ENCODE measurements around the gene RBM4. TPM values are rescaled to one million over a fixed set of nuclear protein-coding genes. Genes with fewer than 3 reads are reported as not detected.

RBM4 gene
- total and polyA plus RNA-seq, 2 of the 4 experiments (the other 2 are of a cell fraction), result 165 to 198 TPM

Small RNA genes lying within 50 kb of the gene (microRNA-seq; reads per million reads assigned to microRNA genes)
- gene RNU4-39P (ENCODE audit: insufficient read depth, insufficient read length), result not detected

Small RNA genes lying within 50 kb of the gene (small RNA-seq; reads per million reads assigned to genes)
- gene RNU4-39P, result 0 to 0.60 (median 0) reads per million in 5 experiments

Other genes with a start within 250 kb of the RBM4 start
- under 0.01 TPM in 1 of 2 replicates, not detected in the other for gene NPAS4, start 217.7 kb upstream of the RBM4 start, total RNA-seq (2012; rRNA removed)
- gene NPAS4, start 217.7 kb upstream of the RBM4 start, polyA plus RNA-seq (2012; rRNA removed), result 0.77 and 0.89 TPM in 2 replicates
- gene MRPL11, start 199.9 kb upstream of the RBM4 start, total RNA-seq (2012; rRNA removed), result 39.2 and 45.5 TPM in 2 replicates
- gene MRPL11, start 199.9 kb upstream of the RBM4 start, polyA plus RNA-seq (2012; rRNA removed), result 45.6 and 46.6 TPM in 2 replicates
- 3.9 and 5.0 TPM in 2 replicates for gene PELI3, start 171.8 kb upstream of the RBM4 start, total RNA-seq (2012; rRNA removed)
- 6.3 and 6.5 TPM in 2 replicates for gene PELI3, start 171.8 kb upstream of the RBM4 start, polyA plus RNA-seq (2012; rRNA removed)
- gene DPP3, start 158.3 kb upstream of the RBM4 start, total RNA-seq (2012; rRNA removed), result 51.8 and 52.8 TPM in 2 replicates
- 66.3 and 90.3 TPM in 2 replicates for gene DPP3, start 158.3 kb upstream of the RBM4 start, polyA plus RNA-seq (2012; rRNA removed)
- 13.9 and 16.5 TPM in 2 replicates for gene BBS1, start 128.1 kb upstream of the RBM4 start, total RNA-seq (2012; rRNA removed)
- gene BBS1, start 128.1 kb upstream of the RBM4 start, polyA plus RNA-seq (2012; rRNA removed), result 17.3 and 20.6 TPM in 2 replicates
- gene ZDHHC24, start 92.7 kb upstream of the RBM4 start, total RNA-seq (2012; rRNA removed), result 3.2 and 3.6 TPM in 2 replicates
- gene ZDHHC24, start 92.7 kb upstream of the RBM4 start, polyA plus RNA-seq (2012; rRNA removed), result 10.9 and 18.1 TPM in 2 replicates
- gene ACTN3, start 91.8 kb upstream of the RBM4 start, total RNA-seq (2012; rRNA removed), result under 0.01 TPM in 2 replicates
- 0.05 and 0.06 TPM in 2 replicates for gene ACTN3, start 91.8 kb upstream of the RBM4 start, polyA plus RNA-seq (2012; rRNA removed)
- gene CTSF, start 70.1 kb upstream of the RBM4 start, total RNA-seq (2012; rRNA removed), result 3.6 and 4.1 TPM in 2 replicates
- gene CTSF, start 70.1 kb upstream of the RBM4 start, polyA plus RNA-seq (2012; rRNA removed), result 15.2 and 16.0 TPM in 2 replicates
- gene CCDC87, start 45.6 kb upstream of the RBM4 start, total RNA-seq (2012; rRNA removed), result under 0.01 and 0.18 TPM in 2 replicates
- gene CCDC87, start 45.6 kb upstream of the RBM4 start, polyA plus RNA-seq (2012; rRNA removed), result 0.14 and 0.19 TPM in 2 replicates
- 20.1 and 21.4 TPM in 2 replicates for gene CCS, start 45.5 kb upstream of the RBM4 start, total RNA-seq (2012; rRNA removed)
- 53.0 and 54.6 TPM in 2 replicates for gene CCS, start 45.5 kb upstream of the RBM4 start, polyA plus RNA-seq (2012; rRNA removed)
- 9.3 and 12.2 TPM in 2 replicates for gene RBM14, start 22.1 kb upstream of the RBM4 start, total RNA-seq (2012; rRNA removed)
- gene RBM14, start 22.1 kb upstream of the RBM4 start, polyA plus RNA-seq (2012; rRNA removed), result 31.1 and 34.8 TPM in 2 replicates
- 23.1 and 25.6 TPM in 2 replicates for gene RBM4B, start 39.2 kb downstream of the RBM4 start, total RNA-seq (2012; rRNA removed)
- gene RBM4B, start 39.2 kb downstream of the RBM4 start, polyA plus RNA-seq (2012; rRNA removed), result 21.1 and 26.7 TPM in 2 replicates
- gene SPTBN2, start 90.5 kb downstream of the RBM4 start, total RNA-seq (2012; rRNA removed), result 0.18 and 0.56 TPM in 2 replicates
- gene SPTBN2, start 90.5 kb downstream of the RBM4 start, polyA plus RNA-seq (2012; rRNA removed), result 0.41 and 0.57 TPM in 2 replicates
- 5.6 and 6.6 TPM in 2 replicates for gene RCE1, start 204.7 kb downstream of the RBM4 start, total RNA-seq (2012; rRNA removed)
- 19.4 and 21.1 TPM in 2 replicates for gene RCE1, start 204.7 kb downstream of the RBM4 start, polyA plus RNA-seq (2012; rRNA removed)
- gene LRFN4, start 218.4 kb downstream of the RBM4 start, total RNA-seq (2012; rRNA removed), result 6.1 and 7.8 TPM in 2 replicates
- 18.9 and 24.9 TPM in 2 replicates for gene LRFN4, start 218.4 kb downstream of the RBM4 start, polyA plus RNA-seq (2012; rRNA removed)